Measurements from ENCODE around the gene NGDN. TPM values are rescaled to one million over a fixed set of nuclear protein-coding genes. Genes with fewer than 3 reads are reported as not detected.

The NGDN gene
- total RNA-seq, 4 donors from 2014 or later = 14.3 to 53.5 (median 38.9) TPM

- intact Hi-C loops (cut with DNase I; ENCODE audit: low total_unique reads) = no loop called here
- Histone ChIP-seq H3K27ac (no peak within 1 kb of the TSS), H3K36me3 (no peaks in the 10 kb centered on the region), H3K27me3 (no peaks in the 10 kb centered on the region), H3K9me3 (no peaks in the 10 kb centered on the region), H3K4me3 (no peak within 1 kb of the TSS), H3K4me1 (no peaks in the 10 kb centered on the region)
- TF ChIP-seq POLR2A (IDR thresholded peaks at IDR 0.05) (no peak), CTCF (IDR thresholded peaks at IDR 0.05) (no peak)
- no peak for DNase-seq
Measured at GRCh38 chr14:23435543-23436326, 33.8 kb upstream of the NGDN start, which contains the start of gene MYH7. TSS of gene MYH7 (minus strand) at chr14:23435660. CDS start at chr14:23433732, 1,928 bp downstream.

GRCh38 chr14:23436327-23437132 lies 33.0 kb upstream of the NGDN start:
- intact Hi-C loops (cut with DNase I; ENCODE audit: low total_unique reads) = no loop called here
- Histone ChIP-seq H3K36me3 (no peaks in the 10 kb centered on the region), H3K4me3 (no peak overlapping the region), H3K27me3 (no peaks in the 10 kb centered on the region), H3K9me3 (no peaks in the 10 kb centered on the region), H3K27ac (no peak overlapping the region), H3K4me1 (no peaks in the 10 kb centered on the region)
- TF ChIP-seq CTCF (IDR thresholded peaks at IDR 0.05) (no peak), POLR2A (IDR thresholded peaks at IDR 0.05) (no peak)
- DNase-seq = no peak

GRCh38 chr14:23437133-23438100 lies 32.1 kb upstream of the NGDN start:
- no peaks in the 10 kb centered on the region for H3K4me1 ChIP-seq
- H3K36me3 ChIP-seq = no peaks in the 10 kb centered on the region
- H3K27me3 ChIP-seq = no peaks in the 10 kb centered on the region
- H3K9me3 ChIP-seq = no peaks in the 10 kb centered on the region
- TF ChIP-seq CTCF (IDR thresholded peaks at IDR 0.05) (no peak), POLR2A (IDR thresholded peaks at IDR 0.05) (no peak)
- no peak overlapping the region for H3K4me3 ChIP-seq
- no peak for DNase-seq
- intact Hi-C loops (cut with DNase I; ENCODE audit: low total_unique reads) = no loop called here
- no peak overlapping the region for H3K27ac ChIP-seq

GRCh38 chr14:23438101-23438971 lies 31.2 kb upstream of the NGDN start:
- Histone ChIP-seq H3K9me3 (no peaks in the 10 kb centered on the region), H3K27ac (no peak overlapping the region), H3K4me3 (no peak overlapping the region), H3K27me3 (no peaks in the 10 kb centered on the region), H3K4me1 (no peaks in the 10 kb centered on the region), H3K36me3 (no peaks in the 10 kb centered on the region)
- TF ChIP-seq CTCF (IDR thresholded peaks at IDR 0.05) = no peak
- TF ChIP-seq POLR2A (IDR thresholded peaks at IDR 0.05) = no peak
- intact Hi-C loops (cut with DNase I; ENCODE audit: low total_unique reads) = no loop called here
- no peak for DNase-seq
